A549 (cell line): ENCODE measurements around the gene PRKN. TPM values are rescaled to one million over a fixed set of nuclear protein-coding genes. Genes with fewer than 3 reads are reported as not detected.

Source experiments
- ATAC-seq, 2 experiments: fragments of 200-7000 bp in 1 of 2; fragments of >200 bp in 1 of 2; cut with Nextera tagmentation in 1 of 2; cut with Tn5 transposase in 1 of 2; 3 replicates each; pipeline versions ENCODE4 v1.8.0 to v1.9.1; 2018 to 2020; ENCODE audit warnings: mild to moderate bottlenecking in 1 of 2, moderate library complexity in 1 of 2
- CTCF ChIA-PET: fragments of 300-600 bp; sonication (Branson Sonifier 250); formaldehyde crosslinking; extraction: SDS; loops from one replicate; lab custom pipeline; 2021; ENCODE audit warnings: antibody characterized with exemption, inconsistent platforms; lab: Yijun Ruan, JAX
- POLR2A ChIA-PET: fragments of 350-600 bp; formaldehyde crosslinking; extraction: SDS; loops from one replicate; lab custom pipeline; 2021; ENCODE audit warnings: antibody characterized with exemption, inconsistent platforms; lab: Yijun Ruan, JAX
- DNase-seq, 2 experiments: peaks; one replicate each; pipeline versions ENCODE4 v3.0.0 to v3.0.0-alpha.2; 2011 to 2016; ENCODE audit warnings: low read depth in 1 of 2, low spot score in 1 of 2
- FAIRE-seq: peaks from 2 replicates; lab custom pipeline; 2011; peaks lifted over from hg19 to GRCh38; lab: Jason Lieb, UNC
- H3K27ac ChIP-seq, 2 experiments: fragments of >200 bp; sonication (Bioruptor Twin); formaldehyde crosslinking; 3 replicates each; pipeline ENCODE4 v1.5.1; 2016 to 2017
- H3K4me1 ChIP-seq: fragments of >200 bp; sonication (Bioruptor Twin); formaldehyde crosslinking; 3 replicates; pipeline ENCODE4 v1.6.1; 2016
- H3K4me2 ChIP-seq: fragments of >200 bp; sonication (Bioruptor Twin); formaldehyde crosslinking; 3 replicates; pipeline ENCODE4 v1.6.1; 2016
- H3K4me3 ChIP-seq: fragments of >200 bp; sonication (Bioruptor Twin); formaldehyde crosslinking; 3 replicates; pipeline ENCODE4 v1.5.1; 2016
- H3K9me3 ChIP-seq: fragments of >200 bp; sonication (Bioruptor Twin); formaldehyde crosslinking; 3 replicates; pipeline ENCODE4 v1.6.1; 2016
- BHLHE40 ChIP-seq: IDR thresholded peaks from 2 replicates; pipeline ENCODE4 v1.6.1; 2012; ENCODE audit warnings: low read depth, low read length, inconsistent platforms
- CEBPB ChIP-seq, 2 experiments: fragments of >200 bp in 1 of 2; sonication (Bioruptor Twin) in 1 of 2; formaldehyde crosslinking in 1 of 2; IDR thresholded peaks; 2 replicates each; pipeline ENCODE4 v1.6.1; 2012 to 2016
- CHD2 ChIP-seq: fragments of 150-350 bp; IDR thresholded peaks from 2 replicates; pipeline ENCODE4 v1.6.1; 2014; ENCODE audit warnings: low read length; ENCODE audit not compliant: partially characterized antibody
- CHD4 ChIP-seq: fragments of 200-600 bp; sonication (generic); IDR thresholded peaks from 2 replicates; pipeline ENCODE4 v1.6.1; 2016; ENCODE audit warnings: antibody characterized with exemption, mild to moderate bottlenecking, borderline replicate concordance
- CTCF ChIP-seq: fragments of >200 bp; sonication (Bioruptor Twin); formaldehyde crosslinking; IDR thresholded peaks from 3 replicates; pipeline ENCODE4 v1.5.1; 2016
- E2F6 ChIP-seq: IDR thresholded peaks from 2 replicates; pipeline ENCODE4 v1.6.1; 2012; ENCODE audit warnings: low read depth, borderline replicate concordance
- EHF ChIP-seq: fragments of 250-450 bp; sonication (Bioruptor Pico); IDR thresholded peaks from 2 replicates; pipeline ENCODE4 v1.5.0; 2020; ENCODE audit warnings: mild to moderate bottlenecking
- EHMT2 ChIP-seq: fragments of 200-600 bp; sonication (generic); IDR thresholded peaks from 2 replicates; pipeline ENCODE4 v1.6.1; 2016; ENCODE audit warnings: antibody characterized with exemption, low read depth, mild to moderate bottlenecking, moderate library complexity
- FOSB ChIP-seq: fragments of 250-450 bp; sonication (Bioruptor Pico); IDR thresholded peaks from 2 replicates; pipeline ENCODE4 v1.5.0; 2020; ENCODE audit warnings: mild to moderate bottlenecking, moderate library complexity
- HDAC2 ChIP-seq: fragments of 200-600 bp; sonication (generic); IDR thresholded peaks from 2 replicates; pipeline ENCODE4 v1.6.1; 2016
- HES2 ChIP-seq: fragments of >200 bp; sonication (Bioruptor Twin); formaldehyde crosslinking; IDR thresholded peaks from 2 replicates; pipeline ENCODE4 v1.6.1; 2016
- HEYL ChIP-seq: fragments of 250-450 bp; sonication (Bioruptor Pico); IDR thresholded peaks from 2 replicates; pipeline ENCODE4 v1.8.0; 2021; ENCODE audit warnings: mild to moderate bottlenecking, moderate library complexity
- HOXA7 ChIP-seq: fragments of 250-450 bp; sonication (Bioruptor Pico); IDR thresholded peaks from 2 replicates; pipeline ENCODE4 v1.5.0; 2020; ENCODE audit warnings: mild to moderate bottlenecking, moderate library complexity
- JUNB ChIP-seq: fragments of >200 bp; sonication (Bioruptor Twin); formaldehyde crosslinking; IDR thresholded peaks from 2 replicates; pipeline ENCODE4 v1.6.1; 2016
- KDM5A ChIP-seq: fragments of 200-600 bp; sonication (generic); IDR thresholded peaks from 2 replicates; pipeline ENCODE4 v1.6.1; 2016; ENCODE audit warnings: antibody characterized with exemption, mild to moderate bottlenecking
- MAFK ChIP-seq: fragments of 450-650 bp; IDR thresholded peaks from 2 replicates; pipeline ENCODE4 v1.6.1; 2014; ENCODE audit not compliant: partially characterized antibody
- NFE2L2 ChIP-seq: fragments of 150-350 bp; conservative IDR thresholded peaks from 2 replicates; pipeline ENCODE4 v1.6.1; 2014; ENCODE audit warnings: low read length
- RARB ChIP-seq: fragments of 250-450 bp; sonication (Bioruptor Pico); IDR thresholded peaks from 2 replicates; pipeline ENCODE4 v1.8.0; 2021; ENCODE audit warnings: mild to moderate bottlenecking, moderate library complexity
- SREBF2 ChIP-seq: fragments of 450-650 bp; IDR thresholded peaks from 2 replicates; pipeline ENCODE4 v1.6.1; 2014; ENCODE audit warnings: mild to moderate bottlenecking, moderate library complexity
- TFCP2L1 ChIP-seq: fragments of 250-450 bp; sonication (Bioruptor Pico); IDR thresholded peaks from 2 replicates; pipeline ENCODE4 v1.5.0; 2021; ENCODE audit warnings: mild to moderate bottlenecking
- ZC3H11A ChIP-seq: fragments of 450-650 bp; IDR thresholded peaks from 2 replicates; pipeline ENCODE4 v1.6.1; 2014; ENCODE audit warnings: antibody characterized with exemption, mild to moderate bottlenecking
- ZNF302 ChIP-seq: fragments of 250-450 bp; sonication (Bioruptor Pico); IDR thresholded peaks from 2 replicates; pipeline ENCODE4 v1.9.0; 2021; ENCODE audit warnings: inconsistent platforms, mild to moderate bottlenecking, moderate library complexity
- ZSCAN20 ChIP-seq: fragments of 250-450 bp; sonication (Bioruptor Pico); IDR thresholded peaks from 2 replicates; pipeline ENCODE4 v1.8.0; 2022; ENCODE audit warnings: mild to moderate bottlenecking, moderate library complexity
- WGBS: methylation state at CpG from one replicate; pipeline ENCODE4 v1.1.6; 2017; ENCODE audit errors: missing lambda C conversion rate; 5-methylcytosine and 5-hydroxymethylcytosine counted together
- polyA plus RNA-seq, 4 experiments: library from polyadenylated mRNA; depleted of rRNA in 3 of 4; stranded (reverse); fragments of >200 nt; fragmentation: RNase III in 1 of 4; extraction: RNeasy Plus Mini Kit Qiagen cat#74134 plus additional on column Dnase treatment in 1 of 4; gene quantifications; 2 replicates in 3 of 4; 3 replicates in 1 of 4; pipeline ENCODE4 v1.2.3, GENCODE V29; 2011 to 2017

PRKN gene
- polyA plus RNA-seq, 2 of the 4 experiments (the other 2 are of a cell fraction) = 0.36 to 0.39 TPM

GRCh38 chr6:162364488-162364887 lies 363.1 kb downstream of the PRKN start (continued):
- TF ChIP-seq CTCF (no peak), CHD2 (no peak), EHF (CRISPR knock-in tag) (no peak), HEYL (CRISPR knock-in tag) (no peak), KDM5A (no peak), HES2 (no peak), ZNF302 (CRISPR knock-in tag) (no peak), JUNB (no peak)
- TF ChIP-seq, all 56 proteins: peak for 0

- TF ChIP-seq E2F6 (no peak), FOSB (CRISPR knock-in tag) (no peak), ZC3H11A (no peak), BHLHE40 (no peak), CEBPB (IDR thresholded peaks at IDR 0.05) (no peak), MAFK (no peak), HOXA7 (CRISPR knock-in tag) (no peak)
- H3K27ac ChIP-seq = no peak overlapping the region
- ATAC-seq = no peak
- no peaks in the 10 kb centered on the region for H3K9me3 ChIP-seq
- WGBS = 61% methylated on average over 4 of the region's 4 CpGs
- H3K4me2 ChIP-seq = no peak overlapping the region
- DNase-seq = no peak
- H3K4me1 ChIP-seq = no peaks in the 10 kb centered on the region
- no peak overlapping the region for H3K4me3 ChIP-seq
- CTCF ChIA-PET = no interaction called here
- POLR2A ChIA-PET = no interaction called here
- FAIRE-seq = no peak
These were observed 363.8 kb downstream of the PRKN start for GRCh38 chr6:162363757-162364156.

GRCh38 chr6:162360901-162361567 lies 366.5 kb downstream of the PRKN start:
- no peak overlapping the region for H3K27ac ChIP-seq
- no peak for TF ChIP-seq HEYL (CRISPR knock-in tag)
- no peak for TF ChIP-seq CHD4
- TF ChIP-seq NFE2L2 = no peak
- no peak for TF ChIP-seq TFCP2L1
- no peak for TF ChIP-seq SREBF2
- TF ChIP-seq, all 56 proteins: peak for 0
- WGBS = 60% methylated on average over 6 of the region's 6 CpGs
- Histone ChIP-seq H3K4me1 (no peaks in the 10 kb centered on the region), H3K4me3 (no peak overlapping the region), H3K9me3 (no peaks in the 10 kb centered on the region), H3K4me2 (no peak overlapping the region)
- DNase-seq = no peak
- CTCF ChIA-PET = no interaction called here
- no peak for FAIRE-seq
- ATAC-seq = no peak
- POLR2A ChIA-PET = no interaction called here

GRCh38 chr6:162358625-162359024 lies 368.9 kb downstream of the PRKN start:
- Histone ChIP-seq H3K4me1 (no peaks in the 10 kb centered on the region), H3K4me3 (no peak overlapping the region), H3K27ac (no peak overlapping the region), H3K9me3 (no peaks in the 10 kb centered on the region), H3K4me2 (no peak overlapping the region)
- ChIA-PET POLR2A (no interaction called here), CTCF (no interaction called here)
- no peak for DNase-seq
- FAIRE-seq = no peak
- 62% methylated on average over 4 of the region's 4 CpGs for WGBS
- ATAC-seq = no peak
- TF ChIP-seq HEYL (CRISPR knock-in tag) (no peak), HOXA7 (CRISPR knock-in tag) (no peak), HDAC2 (no peak), RARB (CRISPR knock-in tag) (no peak), ZSCAN20 (CRISPR knock-in tag) (no peak), ZNF302 (CRISPR knock-in tag) (no peak), EHMT2 (no peak)
